H9 (cell line): ENCODE data around the gene STARD10. TPM values are rescaled to one million over a fixed set of nuclear protein-coding genes. Genes with fewer than 3 reads are reported as not detected.

ENCODE experiments used
- DNase-seq: peaks from one replicate; pipeline ENCODE4 v3.0.0-alpha.2; 2017
- H2AFZ ChIP-seq: one replicate; pipeline ENCODE4 v1.6.1; 2013; ENCODE audit warnings: mild to moderate bottlenecking, low read length, control low read depth, moderate library complexity
- H2AK5ac ChIP-seq: 2 replicates; pipeline ENCODE4 v1.6.1; 2013; ENCODE audit warnings: low read length, control low read depth, mixed read lengths; ENCODE audit not compliant: insufficient read length
- H2BK120ac ChIP-seq: one replicate; pipeline ENCODE4 v1.6.1; 2013; ENCODE audit warnings: low read depth, mild to moderate bottlenecking, low read length, control low read depth, inconsistent platforms; ENCODE audit not compliant: poor library complexity, severe bottlenecking
- H2BK12ac ChIP-seq: 2 replicates; pipeline ENCODE4 v1.6.1; 2013; ENCODE audit warnings: low read length, control low read depth, mixed read lengths, low read depth; ENCODE audit not compliant: insufficient read length
- H2BK15ac ChIP-seq: 2 replicates; pipeline ENCODE4 v1.6.1; 2013; ENCODE audit warnings: low read depth, low read length, control low read depth
- H2BK20ac ChIP-seq: one replicate; pipeline ENCODE4 v1.6.1; 2013; ENCODE audit warnings: low read depth, mild to moderate bottlenecking, low read length, control low read depth, inconsistent platforms; ENCODE audit not compliant: poor library complexity, severe bottlenecking
- H2BK5ac ChIP-seq: 2 replicates; pipeline ENCODE4 v1.6.1; 2013; ENCODE audit warnings: low read length, control low read depth, mixed read lengths; ENCODE audit not compliant: insufficient read length
- H3K14ac ChIP-seq: 2 replicates; pipeline ENCODE4 v1.6.1; 2013; ENCODE audit warnings: low read length, control low read depth; ENCODE audit not compliant: insufficient read depth
- H3K18ac ChIP-seq: 2 replicates; pipeline ENCODE4 v1.6.1; 2013; ENCODE audit warnings: low read depth, mild to moderate bottlenecking, mixed read lengths, low read length, control low read depth; ENCODE audit not compliant: insufficient read length
- H3K23ac ChIP-seq: 2 replicates; pipeline ENCODE4 v1.6.1; 2013; ENCODE audit warnings: low read length, control low read depth, mixed read lengths, low read depth; ENCODE audit not compliant: insufficient read length
- H3K23me2 ChIP-seq: 2 replicates; pipeline ENCODE4 v1.6.1; 2013; ENCODE audit warnings: low read depth, mild to moderate bottlenecking, mixed read lengths, low read length, control low read depth; ENCODE audit not compliant: insufficient read length, poor library complexity, severe bottlenecking
- H3K27ac ChIP-seq: 2 replicates; pipeline ENCODE4 v1.5.1; 2013; ENCODE audit warnings: low read length, control low read depth, mixed read lengths, low read depth; ENCODE audit not compliant: insufficient read length
- H3K27me3 ChIP-seq: 2 replicates; pipeline ENCODE4 v1.6.1; 2013; ENCODE audit warnings: low read length, control low read depth, inconsistent platforms; ENCODE audit not compliant: insufficient read depth
- H3K4ac ChIP-seq: 2 replicates; pipeline ENCODE4 v1.6.1; 2013; ENCODE audit warnings: low read depth, mild to moderate bottlenecking, control low read depth, inconsistent platforms, low read length, moderate library complexity
- H3K4me1 ChIP-seq: 2 replicates; pipeline ENCODE4 v1.6.1; 2013; ENCODE audit warnings: low read length, control low read depth, inconsistent platforms; ENCODE audit not compliant: insufficient read depth
- H3K4me2 ChIP-seq: 2 replicates; pipeline ENCODE4 v1.6.1; 2013; ENCODE audit warnings: low read length, control low read depth, mixed read lengths; ENCODE audit not compliant: insufficient read length, insufficient read depth
- H3K56ac ChIP-seq: 2 replicates; pipeline ENCODE4 v1.6.1; 2013; ENCODE audit warnings: low read depth, mild to moderate bottlenecking, mixed read lengths, low read length, control low read depth; ENCODE audit not compliant: insufficient read length
- H3K79me1 ChIP-seq: 2 replicates; pipeline ENCODE4 v1.6.1; 2013; ENCODE audit warnings: low read depth, mild to moderate bottlenecking, moderate library complexity, low read length, control low read depth, inconsistent platforms; ENCODE audit not compliant: insufficient read depth, poor library complexity, severe bottlenecking
- H3K79me2 ChIP-seq: 2 replicates; pipeline ENCODE4 v1.6.1; 2013; ENCODE audit warnings: low read length, control low read depth, inconsistent platforms; ENCODE audit not compliant: insufficient read depth
- H3K9ac ChIP-seq: 2 replicates; pipeline ENCODE4 v1.6.1; 2013; ENCODE audit warnings: low read length, control low read depth, mixed read lengths; ENCODE audit not compliant: insufficient read length; ENCODE audit errors: extremely low read depth
- H3K9me3 ChIP-seq: one replicate; pipeline ENCODE4 v1.6.1; 2013; ENCODE audit warnings: low read depth, low read length, inconsistent platforms; ENCODE audit not compliant: control insufficient read depth
- H3T11ph ChIP-seq: one replicate; pipeline ENCODE4 v1.6.1; 2013; ENCODE audit warnings: mild to moderate bottlenecking, low read length, control low read depth, inconsistent platforms
- H4K20me1 ChIP-seq: one replicate; pipeline ENCODE4 v1.6.1; 2013; ENCODE audit not compliant: control insufficient read depth, insufficient read length, insufficient read depth
- H4K5ac ChIP-seq: 2 replicates; pipeline ENCODE4 v1.6.1; 2013; ENCODE audit warnings: low read depth, mild to moderate bottlenecking, mixed read lengths, low read length, control low read depth; ENCODE audit not compliant: insufficient read length
- H4K8ac ChIP-seq: replicated peaks from 2 replicates; pipeline ENCODE4 v1.6.1; 2013; ENCODE audit warnings: low read length, control low read depth, mixed read lengths, low read depth; ENCODE audit not compliant: insufficient read length
- H4K91ac ChIP-seq: 2 replicates; pipeline ENCODE4 v1.6.1; 2013; ENCODE audit warnings: low read depth, mild to moderate bottlenecking, moderate library complexity, mixed read lengths, low read length, control low read depth; ENCODE audit not compliant: insufficient read length
- H3K27ac Mint-ChIP-seq, 3 experiments: 2 replicates in 2 of 3; 3 replicates in 1 of 3; pipeline ENCODE4 v1.8.0; 2020 to 2021; ENCODE audit warnings: mixed read lengths in 3 of 3, mild to moderate bottlenecking in 1 of 3, moderate library complexity in 1 of 3
- H3K27me3 Mint-ChIP-seq: 2 replicates; pipeline ENCODE4 v1.8.0; 2021; ENCODE audit warnings: low read depth, mild to moderate bottlenecking, moderate library complexity, mixed read lengths
- H3K36me3 Mint-ChIP-seq, 3 experiments: 2 replicates in 2 of 3; 3 replicates in 1 of 3; pipeline ENCODE4 v1.8.0; 2020 to 2021; ENCODE audit warnings: low read depth in 3 of 3, mixed read lengths in 3 of 3; ENCODE audit not compliant: insufficient read depth in 1 of 3
- H3K4me1 Mint-ChIP-seq, 2 experiments: 2 replicates each; pipeline ENCODE4 v1.8.0; 2020; ENCODE audit warnings: mixed read lengths in 2 of 2
- H3K4me3 Mint-ChIP-seq, 2 experiments: 2 replicates in 1 of 2; 3 replicates in 1 of 2; pipeline ENCODE4 v1.8.0; 2020 to 2021; ENCODE audit warnings: mild to moderate bottlenecking in 2 of 2, mixed read lengths in 2 of 2, moderate library complexity in 1 of 2
- H3K9me3 Mint-ChIP-seq, 2 experiments: 2 replicates in 1 of 2; 3 replicates in 1 of 2; pipeline ENCODE4 v1.8.0; 2020; ENCODE audit warnings: mild to moderate bottlenecking in 2 of 2, mixed read lengths in 2 of 2, moderate library complexity in 1 of 2
- WGBS: extraction: QIAGEN DNeasy Blood & Tissue Kit; methylation state at CpG from one replicate; pipeline ENCODE4 v1.1.7; 2013; ENCODE audit warnings: missing lambda C conversion rate, low lambda C conversion rate, mixed read lengths; ENCODE audit not compliant: insufficient read length; ENCODE audit errors: extremely low coverage; 5-methylcytosine and 5-hydroxymethylcytosine counted together
- total RNA-seq: library from RNA; stranded (reverse); gene quantifications from 2 replicates; pipeline ENCODE4 v1.2.1, GENCODE V29; 2021
- TF ChIP-seq, protein P1 (sequence below): fragments of 200-600 bp; sonication (generic); conservative IDR thresholded peaks from 3 replicates; pipeline ENCODE4 v1.8.0; 2021; ENCODE audit warnings: antibody characterized with exemption, mild to moderate bottlenecking

STARD10 gene
- total RNA-seq, 1 experiment from 2014 or later = 24.4 TPM

DNA sequence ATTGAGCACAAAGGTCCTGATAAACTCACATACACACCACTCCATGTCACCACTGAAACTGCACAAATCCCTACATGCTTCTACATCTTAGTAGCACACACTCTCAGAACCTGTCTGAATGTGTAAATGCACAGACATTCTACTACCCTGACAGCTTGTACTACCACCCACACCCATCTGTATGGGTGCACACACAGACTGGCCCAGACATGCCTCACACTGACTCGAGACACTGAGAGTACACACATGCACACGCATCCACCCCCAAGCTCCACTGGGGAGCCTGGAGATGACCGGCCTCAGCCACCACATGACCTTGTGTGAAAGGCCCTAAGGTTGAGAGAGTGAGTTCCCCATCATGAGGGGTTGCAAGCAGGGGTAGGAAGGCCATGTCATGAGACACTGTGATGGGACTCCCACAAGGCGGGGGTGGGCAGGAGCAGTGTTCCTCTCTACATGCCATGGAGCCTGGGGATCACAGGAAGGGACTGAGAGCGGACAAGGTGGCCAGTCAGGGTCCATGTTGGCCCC lies 69.8 kb downstream of the STARD10 start:
- Histone ChIP-seq H4K8ac (no peak overlapping the region), H3K4me2 (no peak overlapping the region), H3K14ac (no peak overlapping the region), H2AK5ac (no peak overlapping the region), H4K5ac (no peak overlapping the region), H3T11ph (no peak overlapping the region), H3K79me1 (peaks cover 8% of the 10 kb centered on the region), H3K9me3 (no peaks in the 10 kb centered on the region), H2BK5ac (no peak overlapping the region), H2BK120ac (no peak overlapping the region), H3K27ac (no peak overlapping the region), H4K91ac (no peak overlapping the region), H3K56ac (no peak overlapping the region), H2AFZ (no peak overlapping the region), H3K9ac (no peak overlapping the region), H4K20me1 (peaks cover 3% of the 10 kb centered on the region), H2BK15ac (no peak overlapping the region), H3K79me2 (peaks cover 9% of the 10 kb centered on the region; the same call in 1 of the 2 replicates), H2BK20ac (no peak overlapping the region), H2BK12ac (no peak overlapping the region), H3K23ac (no peak overlapping the region), H3K27me3 (no peaks in the 10 kb centered on the region), H3K18ac (no peak overlapping the region), H3K23me2 (no peaks in the 10 kb centered on the region), H3K4me1 (no peaks in the 10 kb centered on the region), H3K4ac (no peak overlapping the region)
- Mint-ChIP-seq H3K4me1 (peaks cover 17 to 23% of the 10 kb centered on the region in 2 experiments), H3K36me3 (peaks cover 6 to 11% (median 9%) of the 10 kb centered on the region in 3 experiments; a peak in 5 of 7 replicates), H3K27ac (peak overlapping the region in 1 of 3 experiments; percentile 52; a peak in 1 of 7 replicates), H3K4me3 (no peak overlapping the region), H3K27me3 (no peaks in the 10 kb centered on the region), H3K9me3 (no peaks in the 10 kb centered on the region; a peak in 1 of 5 replicates)
- no CpG with 5 or more reads among the region's 5 CpGs for whole genome bisulfite sequencing
- TF ChIP-seq, protein P1, sequence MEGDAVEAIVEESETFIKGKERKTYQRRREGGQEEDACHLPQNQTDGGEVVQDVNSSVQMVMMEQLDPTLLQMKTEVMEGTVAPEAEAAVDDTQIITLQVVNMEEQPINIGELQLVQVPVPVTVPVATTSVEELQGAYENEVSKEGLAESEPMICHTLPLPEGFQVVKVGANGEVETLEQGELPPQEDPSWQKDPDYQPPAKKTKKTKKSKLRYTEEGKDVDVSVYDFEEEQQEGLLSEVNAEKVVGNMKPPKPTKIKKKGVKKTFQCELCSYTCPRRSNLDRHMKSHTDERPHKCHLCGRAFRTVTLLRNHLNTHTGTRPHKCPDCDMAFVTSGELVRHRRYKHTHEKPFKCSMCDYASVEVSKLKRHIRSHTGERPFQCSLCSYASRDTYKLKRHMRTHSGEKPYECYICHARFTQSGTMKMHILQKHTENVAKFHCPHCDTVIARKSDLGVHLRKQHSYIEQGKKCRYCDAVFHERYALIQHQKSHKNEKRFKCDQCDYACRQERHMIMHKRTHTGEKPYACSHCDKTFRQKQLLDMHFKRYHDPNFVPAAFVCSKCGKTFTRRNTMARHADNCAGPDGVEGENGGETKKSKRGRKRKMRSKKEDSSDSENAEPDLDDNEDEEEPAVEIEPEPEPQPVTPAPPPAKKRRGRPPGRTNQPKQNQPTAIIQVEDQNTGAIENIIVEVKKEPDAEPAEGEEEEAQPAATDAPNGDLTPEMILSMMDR = no peak
- no peak for DNase-seq
